GM23248 (cell line): ENCODE measurements around the gene ANO10.

Experiments
- EZH2 ChIP-seq: fragments of 200-600 bp; sonication (generic); IDR thresholded peaks from 2 replicates; pipeline ENCODE4 v1.6.1; 2018; ENCODE audit warnings: antibody characterized with exemption, mild to moderate bottlenecking; ENCODE audit not compliant: insufficient read depth, poor library complexity, severe bottlenecking
- EZH2phosphoT487 ChIP-seq: fragments of 200-600 bp; sonication (generic); IDR thresholded peaks from 2 replicates; pipeline ENCODE4 v1.6.1; 2018; ENCODE audit warnings: antibody characterized with exemption, moderate library complexity, mild to moderate bottlenecking, low read depth; ENCODE audit not compliant: insufficient read depth

- TF ChIP-seq EZH2phosphoT487 (no peak), EZH2 (no peak)
Measured at GRCh38 chr3:43366481-43366880, 255.3 kb downstream of the ANO10 start.
